GM12874 (cell line): ENCODE results near the gene HCK.

ENCODE experiments used
- CTCF ChIP-seq: IDR thresholded peaks from 2 replicates; pipeline ENCODE4 v1.5.1; 2011; ENCODE audit warnings: low read depth, mild to moderate bottlenecking, control low read depth, low read length, moderate library complexity; ENCODE audit not compliant: insufficient read depth

HCK gene

GRCh38 chr20:32138921-32139320 lies 86.9 kb downstream of the HCK start:
- no peak for TF ChIP-seq CTCF

DNA sequence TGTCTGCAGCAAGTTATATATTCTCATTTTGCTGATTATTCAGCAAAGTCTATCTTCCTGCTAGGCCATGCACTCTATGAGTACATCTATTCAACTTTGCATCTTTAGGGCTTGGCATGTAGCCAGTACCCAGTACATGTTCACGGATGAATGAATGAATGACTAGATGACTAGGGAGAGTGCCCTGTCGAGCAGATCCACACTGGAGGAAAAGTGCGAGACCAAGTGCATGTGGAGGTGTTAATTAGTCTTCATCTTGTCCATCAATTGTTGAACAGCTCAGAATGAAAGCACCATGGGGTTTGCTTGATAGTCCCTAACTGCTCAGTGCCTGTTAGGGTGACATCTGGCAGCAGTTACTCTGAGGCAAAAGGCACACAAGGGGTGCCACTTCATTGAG lies 87.9 kb downstream of the HCK start:
- no peak for TF ChIP-seq CTCF

GRCh38 chr20:32140603-32141002 lies 88.6 kb downstream of the HCK start:
- no peak for TF ChIP-seq CTCF

DNA sequence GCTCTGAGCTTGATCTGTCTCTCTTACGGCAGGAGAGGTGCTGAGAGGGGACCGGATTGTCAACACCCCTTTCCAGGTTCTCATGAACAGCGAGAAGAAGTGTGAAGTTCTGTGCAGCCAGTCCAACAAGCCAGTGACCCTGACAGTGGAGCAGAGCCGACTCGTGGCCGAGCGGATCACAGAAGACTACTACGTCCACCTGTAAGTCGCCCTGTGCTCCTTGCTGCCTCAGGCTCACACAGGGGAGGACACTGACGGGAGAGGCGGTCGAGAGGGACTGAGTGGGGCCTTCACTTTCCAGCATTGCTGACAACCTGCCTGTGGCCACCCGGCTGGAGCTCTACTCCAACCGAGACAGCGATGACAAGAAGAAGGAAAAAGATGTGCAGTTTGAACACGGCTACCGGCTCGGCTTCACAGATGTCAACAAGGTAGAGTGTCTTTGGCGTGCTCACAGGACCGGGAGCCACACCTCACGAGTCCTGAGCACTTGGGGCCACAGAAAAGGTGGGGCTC lies 89.5 kb downstream of the HCK start:
- TF ChIP-seq CTCF: no peak

DNA sequence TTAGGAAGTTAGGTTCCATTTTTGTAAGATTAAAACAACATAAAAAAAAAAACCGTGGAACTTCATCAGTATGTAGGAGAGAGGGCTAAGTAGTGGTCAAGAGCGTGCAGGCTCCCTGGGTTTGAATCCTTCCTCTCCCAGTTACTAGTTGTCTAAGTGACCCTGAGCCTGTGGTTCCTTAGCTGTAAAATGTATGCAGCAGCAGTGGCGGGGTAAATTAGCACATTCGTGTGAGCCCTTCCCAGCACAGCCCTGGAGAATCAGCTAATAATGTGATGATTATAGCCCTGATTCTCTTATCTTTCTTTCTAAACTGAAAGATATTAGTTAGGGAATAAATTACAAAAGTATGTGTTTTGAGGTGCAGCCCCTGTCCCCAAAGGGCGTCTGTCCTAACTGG lies 90.0 kb downstream of the HCK start:
- TF ChIP-seq CTCF: no peak

GRCh38 chr20:32142991-32143390 lies 90.9 kb downstream of the HCK start:
- no peak for TF ChIP-seq CTCF

- no peak for TF ChIP-seq CTCF
Observed at GRCh38 chr20:32144898-32145662, 93.0 kb downstream of the HCK start.
